Measurements from ENCODE around the gene ACOT2. TPM values are rescaled to one million over a fixed set of nuclear protein-coding genes. Genes with fewer than 3 reads are reported as not detected.

Gene ACOT2
- polyA plus RNA-seq, 1 donor, result 23.7 TPM

GRCh38 chr14:73613419-73613963 lies 44.5 kb downstream of the ACOT2 start:
- DNase-seq (ENCODE audit: low read depth), result no peak

GRCh38 chr14:73616831-73617230 lies 47.8 kb downstream of the ACOT2 start:
- DNase-seq (ENCODE audit: low read depth), result no peak

- DNase-seq (ENCODE audit: low read depth), result no peak
These were observed 50.5 kb downstream of the ACOT2 start for GRCh38 chr14:73619524-73619923.

GRCh38 chr14:73620268-73620667 lies 51.3 kb downstream of the ACOT2 start:
- no peak for DNase-seq (ENCODE audit: low read depth)

- no peak for DNase-seq (ENCODE audit: low read depth)
These were observed 54.6 kb downstream of the ACOT2 start for GRCh38 chr14:73623504-73624054.

Other genes starting within 250 kb of the ACOT2 start
- 29.7 TPM for gene NUMB, start 110.7 kb upstream of the ACOT2 start, polyA plus RNA-seq (ENCODE audit: insufficient read length)
- gene RIOX1, start 78.3 kb upstream of the ACOT2 start, polyA plus RNA-seq (ENCODE audit: insufficient read length), result 5.2 TPM
- gene ACOT1, start 32.1 kb upstream of the ACOT2 start, polyA plus RNA-seq (ENCODE audit: insufficient read length), result 3.0 TPM
- 1.4 TPM for gene HEATR4, start 10.3 kb upstream of the ACOT2 start, polyA plus RNA-seq (ENCODE audit: insufficient read length)
- 0.29 TPM for gene ACOT4, start 22.7 kb downstream of the ACOT2 start, polyA plus RNA-seq (ENCODE audit: insufficient read length)
- gene ACOT6, start 43.3 kb downstream of the ACOT2 start, polyA plus RNA-seq (ENCODE audit: insufficient read length), result not detected
- gene DNAL1, start 75.8 kb downstream of the ACOT2 start, polyA plus RNA-seq (ENCODE audit: insufficient read length), result 6.8 TPM
- gene PNMA1, start 145.2 kb downstream of the ACOT2 start, polyA plus RNA-seq (ENCODE audit: insufficient read length), result 23.8 TPM

All from forelimb muscle (tissue), 1 donor.